ENCODE data around the gene PPM1A.

Gene PPM1A

DNA sequence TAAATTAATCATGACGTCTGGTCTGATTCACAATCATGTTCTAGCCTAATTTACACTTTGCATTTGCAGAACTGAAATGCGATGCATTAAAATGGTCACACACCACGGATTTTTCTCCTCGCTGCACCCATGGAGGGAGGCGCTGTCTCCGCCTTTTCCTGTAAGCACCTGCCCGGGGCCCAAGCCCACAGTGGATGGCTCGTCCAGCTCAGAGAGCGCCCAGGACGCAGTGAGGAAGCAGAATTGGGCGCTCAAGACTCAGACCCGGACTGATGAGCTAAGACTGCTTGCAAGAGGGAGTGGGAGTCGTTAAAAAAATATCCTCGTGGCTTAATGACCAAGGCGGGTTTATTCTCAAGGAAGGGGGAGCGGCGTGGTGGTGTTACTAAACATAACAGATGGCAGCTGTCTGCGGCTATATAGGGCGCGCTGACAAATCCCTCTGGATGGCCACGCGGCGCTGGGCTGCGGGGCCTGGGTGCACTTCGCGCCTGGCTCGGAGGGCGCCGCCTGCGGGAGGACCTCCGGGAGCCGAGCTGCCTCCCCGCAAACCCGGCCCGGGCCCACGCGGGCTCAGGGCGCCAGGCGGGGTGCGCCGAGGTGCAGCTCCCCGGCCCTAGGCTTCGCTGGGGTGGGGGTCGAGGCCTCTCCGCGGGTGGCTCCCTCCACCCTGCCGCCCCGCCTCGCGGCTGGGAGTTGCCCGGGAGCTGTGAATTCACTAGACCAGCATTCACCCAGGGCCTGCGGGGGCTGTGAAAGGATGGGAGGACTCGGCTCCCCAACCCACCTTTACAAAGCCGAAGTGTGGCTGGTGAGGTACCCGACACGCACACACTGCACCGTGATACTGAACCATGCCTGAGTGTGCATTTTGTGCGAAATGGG lies 78.7 kb downstream of the PPM1A start:
- TF ChIP-seq, protein P1, sequence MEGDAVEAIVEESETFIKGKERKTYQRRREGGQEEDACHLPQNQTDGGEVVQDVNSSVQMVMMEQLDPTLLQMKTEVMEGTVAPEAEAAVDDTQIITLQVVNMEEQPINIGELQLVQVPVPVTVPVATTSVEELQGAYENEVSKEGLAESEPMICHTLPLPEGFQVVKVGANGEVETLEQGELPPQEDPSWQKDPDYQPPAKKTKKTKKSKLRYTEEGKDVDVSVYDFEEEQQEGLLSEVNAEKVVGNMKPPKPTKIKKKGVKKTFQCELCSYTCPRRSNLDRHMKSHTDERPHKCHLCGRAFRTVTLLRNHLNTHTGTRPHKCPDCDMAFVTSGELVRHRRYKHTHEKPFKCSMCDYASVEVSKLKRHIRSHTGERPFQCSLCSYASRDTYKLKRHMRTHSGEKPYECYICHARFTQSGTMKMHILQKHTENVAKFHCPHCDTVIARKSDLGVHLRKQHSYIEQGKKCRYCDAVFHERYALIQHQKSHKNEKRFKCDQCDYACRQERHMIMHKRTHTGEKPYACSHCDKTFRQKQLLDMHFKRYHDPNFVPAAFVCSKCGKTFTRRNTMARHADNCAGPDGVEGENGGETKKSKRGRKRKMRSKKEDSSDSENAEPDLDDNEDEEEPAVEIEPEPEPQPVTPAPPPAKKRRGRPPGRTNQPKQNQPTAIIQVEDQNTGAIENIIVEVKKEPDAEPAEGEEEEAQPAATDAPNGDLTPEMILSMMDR (IDR thresholded peaks at IDR 0.05; ENCODE audit: borderline replicate concordance, control extremely low read depth, extremely low read depth, insufficient read depth, missing control alignments), result peak; percentile 21
- in situ Hi-C loops (cut with MboI; ENCODE audit: low sequenced_read_pairs, unreplicated experiment), result loop anchor here (10.0 to 25.0 kb wide), 2 partner anchors 123 to 265 kb away; no protein-coding TSS in a partner anchor
- DNase-seq (ENCODE audit: low spot score), result peak; percentile 74

GRCh38 chr14:60328583-60328982 lies 79.6 kb downstream of the PPM1A start:
- in situ Hi-C loops (cut with MboI; ENCODE audit: low sequenced_read_pairs, unreplicated experiment), result loop anchor here (10.0 to 25.0 kb wide), 2 partner anchors 124 to 266 kb away; no protein-coding TSS in a partner anchor

DNA sequence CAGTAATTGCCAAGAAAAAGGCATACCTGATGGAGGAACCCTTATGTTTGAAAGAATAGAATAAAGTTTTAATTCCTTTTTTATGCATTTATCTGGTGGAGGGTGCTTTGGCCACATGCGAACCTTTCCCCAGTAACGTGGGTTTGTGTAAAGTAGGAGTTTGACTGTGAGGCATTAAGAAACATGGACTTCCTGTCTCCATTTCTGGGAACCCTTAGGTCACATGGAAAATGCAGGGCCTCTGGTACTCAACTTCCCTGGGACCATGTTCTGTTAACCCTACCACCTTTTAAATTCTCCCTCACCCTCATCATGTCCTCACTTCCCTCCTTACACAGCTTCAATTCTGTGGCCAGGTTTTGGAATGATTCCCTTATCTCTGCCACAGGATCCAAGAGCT lies 80.3 kb downstream of the PPM1A start:
- no peak for DNase-seq (ENCODE audit: low spot score)
- in situ Hi-C loops (cut with MboI; ENCODE audit: low sequenced_read_pairs, unreplicated experiment), result loop anchor here (10.0 to 25.0 kb wide), 2 partner anchors 124 to 267 kb away; no protein-coding TSS in a partner anchor
- TF ChIP-seq, protein P1 (IDR thresholded peaks at IDR 0.05; ENCODE audit: borderline replicate concordance, control extremely low read depth, extremely low read depth, insufficient read depth, missing control alignments), result no peak

More at GRCh38 chr14:60328583-60328982, 79.6 kb downstream of the PPM1A start:
- DNase-seq (ENCODE audit: low spot score), result no peak
- TF ChIP-seq, protein P1 (IDR thresholded peaks at IDR 0.05; ENCODE audit: borderline replicate concordance, control extremely low read depth, extremely low read depth, insufficient read depth, missing control alignments), result no peak

DNA sequence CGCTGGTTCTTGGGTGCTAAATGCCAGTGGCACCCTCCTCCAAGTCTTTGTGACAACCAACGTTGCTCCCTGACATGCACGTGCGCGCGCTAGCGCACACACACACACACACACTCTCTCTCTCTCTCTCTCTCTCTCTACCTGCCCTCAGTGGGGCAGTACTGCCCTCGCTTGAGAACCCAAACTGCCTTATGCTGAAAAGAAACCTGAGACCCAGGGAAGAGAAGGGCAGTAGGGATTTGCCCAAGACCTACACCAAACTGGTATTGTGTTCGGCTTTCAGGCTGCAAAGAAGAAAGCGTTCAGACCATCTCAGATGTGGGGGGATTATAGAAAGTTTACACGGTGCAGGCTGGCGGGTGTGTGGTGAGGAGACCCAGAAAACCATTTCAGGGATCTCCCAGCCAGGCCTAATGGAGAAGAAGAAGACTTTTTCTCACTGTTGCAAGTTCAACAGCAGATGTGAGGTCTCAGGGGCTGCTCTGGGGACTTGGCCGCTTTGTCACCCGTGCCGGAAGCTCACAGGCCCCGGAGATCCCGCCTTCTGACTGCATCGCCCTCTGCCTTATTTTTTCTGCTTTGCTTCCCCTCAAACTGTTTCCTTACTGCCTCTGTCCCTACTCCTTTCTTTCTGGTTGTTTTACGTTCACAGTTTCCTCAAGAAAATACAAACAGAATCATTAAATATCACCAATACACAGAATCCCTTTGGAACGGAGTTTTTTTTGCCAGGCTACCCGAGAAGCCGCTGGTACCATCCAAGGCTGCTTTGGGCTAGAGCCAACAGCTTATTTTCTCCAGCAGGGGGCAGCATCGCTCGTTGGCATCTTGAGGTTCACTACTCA lies 82.4 kb downstream of the PPM1A start:
- peak; percentile 67 for DNase-seq (ENCODE audit: low spot score)
- TF ChIP-seq, protein P1 (IDR thresholded peaks at IDR 0.05; ENCODE audit: borderline replicate concordance, control extremely low read depth, extremely low read depth, insufficient read depth, missing control alignments), result peak; percentile 86
- in situ Hi-C loops (cut with MboI; ENCODE audit: low sequenced_read_pairs, unreplicated experiment), result loop anchor here (25.0 kb wide), 1 partner anchor 269 kb away; no protein-coding TSS in a partner anchor

GRCh38 chr14:60332046-60332399 lies 83.0 kb downstream of the PPM1A start:
- in situ Hi-C loops (cut with MboI; ENCODE audit: low sequenced_read_pairs, unreplicated experiment), result loop anchor here (25.0 kb wide), 1 partner anchor 270 kb away; no protein-coding TSS in a partner anchor
- TF ChIP-seq, protein P1 (IDR thresholded peaks at IDR 0.05; ENCODE audit: borderline replicate concordance, control extremely low read depth, extremely low read depth, insufficient read depth, missing control alignments), result no peak

GRCh38 chr14:60332869-60333268 lies 83.8 kb downstream of the PPM1A start:
- DNase-seq (ENCODE audit: low spot score), result no peak
- TF ChIP-seq, protein P1 (IDR thresholded peaks at IDR 0.05; ENCODE audit: borderline replicate concordance, control extremely low read depth, extremely low read depth, insufficient read depth, missing control alignments), result no peak
- in situ Hi-C loops (cut with MboI; ENCODE audit: low sequenced_read_pairs, unreplicated experiment), result loop anchor here (25.0 kb wide), 1 partner anchor 271 kb away; no protein-coding TSS in a partner anchor

More at GRCh38 chr14:60332046-60332399, 83.0 kb downstream of the PPM1A start:
- no peak for DNase-seq (ENCODE audit: low spot score)

Data from GM13976 (cell line).